Germinal center (tissue), 1 donor: Measurements from ENCODE around the gene ABCA8.
A peak's percentile ranks its signal among the peaks of the same experiment; 100 is the strongest.
"Not testable (repeated sequence)": the region's sequence is repeated elsewhere in the genome, so short reads cannot be mapped to it uniquely, and the experiment has no call there.

ENCODE experiments used
- DNase-seq: peaks from one replicate; pipeline ENCODE4 v3.0.0; 2012; ENCODE audit warnings: mixed read lengths, low spot score

The ABCA8 gene

GRCh38 chr17:68955181-68955841, at the start of gene ABCA8:
TSS of gene ABCA8 (minus strand) at chr17:68955392. CDS start at chr17:68942034, 13,358 bp downstream.
- DNase-seq: no peak

- not testable (repeated sequence) for DNase-seq
Observed at GRCh38 chr17:69004759-69005158, 49.6 kb upstream of the ABCA8 start.

GRCh38 chr17:68999743-69000142, 44.6 kb upstream of the ABCA8 start:
- not testable (repeated sequence) for DNase-seq

- no peak for DNase-seq
Observed at GRCh38 chr17:68993112-68993511, 37.9 kb upstream of the ABCA8 start.

- no peak for DNase-seq
Observed at GRCh38 chr17:68987966-68988365, 32.8 kb upstream of the ABCA8 start.

GRCh38 chr17:68981288-68981687, 26.1 kb upstream of the ABCA8 start:
- no peak for DNase-seq

GRCh38 chr17:68973098-68973846, 18.1 kb upstream of the ABCA8 start:
- no peak for DNase-seq

- DNase-seq: peak; percentile 10
Observed at GRCh38 chr17:68972119-68972704, 17.0 kb upstream of the ABCA8 start.

- no peak for DNase-seq
Observed at GRCh38 chr17:68969101-68969500, 13.9 kb upstream of the ABCA8 start.

GRCh38 chr17:68963958-68964357, 8.8 kb upstream of the ABCA8 start:
- no peak for DNase-seq

GRCh38 chr17:68961214-68961882, 6.2 kb upstream of the ABCA8 start:
- DNase-seq: no peak

GRCh38 chr17:68959117-68959516, 3.9 kb upstream of the ABCA8 start:
- DNase-seq: not testable (repeated sequence)

GRCh38 chr17:68957944-68958343, 2.8 kb upstream of the ABCA8 start:
- no peak for DNase-seq

GRCh38 chr17:68954146-68954896, 871 bp downstream of the ABCA8 start:
- no peak for DNase-seq

GRCh38 chr17:68953340-68953997, 1.7 kb downstream of the ABCA8 start:
- DNase-seq: no peak

- no peak for DNase-seq
Observed at GRCh38 chr17:68950725-68951124, 4.5 kb downstream of the ABCA8 start.

GRCh38 chr17:68947868-68948267, 7.3 kb downstream of the ABCA8 start:
- DNase-seq: not testable (repeated sequence)

GRCh38 chr17:68944435-68945035, 10.7 kb downstream of the ABCA8 start:
- DNase-seq: no peak

- DNase-seq: not testable (repeated sequence)
Observed at GRCh38 chr17:68943812-68944182, 11.4 kb downstream of the ABCA8 start.

GRCh38 chr17:68943123-68943811, 11.9 kb downstream of the ABCA8 start:
- no peak for DNase-seq
